SW 1271 (cell line): ENCODE measurements around the gene ST6GALNAC1.
"Not testable (repeated sequence)": the region's sequence is repeated elsewhere in the genome, so short reads cannot be mapped to it uniquely, and the experiment has no call there.

Source experiments
- DNase-seq, 2 experiments: peaks; one replicate each; lab custom pipeline; 2025; lab: John Stamatoyannopoulos, UW

Gene ST6GALNAC1

DNA sequence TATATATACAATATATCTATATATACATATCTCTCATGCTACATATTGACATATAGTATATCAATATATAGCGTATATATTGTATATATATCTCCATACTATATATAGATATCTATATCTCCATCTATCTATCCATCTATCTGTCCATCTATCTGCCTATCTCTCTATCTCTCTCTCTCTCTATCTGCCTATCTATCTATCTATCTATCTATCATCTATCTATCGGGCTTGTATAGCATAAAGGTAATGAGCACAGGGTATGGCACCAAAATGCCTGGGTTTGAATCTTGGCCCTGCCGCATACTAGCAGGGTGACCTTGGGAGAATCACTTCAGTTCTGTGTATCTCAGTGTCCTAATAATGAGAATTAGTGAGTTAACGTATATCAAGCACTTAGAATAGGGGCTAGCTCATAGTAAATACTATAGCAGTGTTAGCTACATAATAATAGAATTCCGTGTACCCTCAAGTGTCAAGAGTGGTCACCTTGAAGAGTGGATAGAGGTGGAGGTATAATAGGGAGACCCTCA lies 1.5 kb downstream of the ST6GALNAC1 start:
- no peak for DNase-seq

DNA sequence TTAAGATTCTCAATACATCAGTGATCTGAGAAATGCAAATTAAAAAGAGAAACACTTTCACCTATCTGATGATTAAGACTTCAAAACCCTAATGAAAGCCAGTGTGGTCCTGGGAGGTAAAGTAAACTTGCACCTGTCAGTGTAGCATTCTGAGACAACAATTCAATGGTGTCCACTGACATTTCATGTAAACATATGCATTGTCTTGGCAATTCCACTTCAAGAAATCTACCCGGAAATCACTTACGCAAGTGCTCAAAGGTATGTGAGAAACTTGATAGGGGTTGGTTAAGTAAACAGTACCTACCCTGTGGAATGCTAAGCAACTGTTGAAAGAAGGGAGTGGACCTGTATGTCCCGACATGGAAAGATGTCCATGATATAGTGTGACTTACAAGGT lies 2.1 kb downstream of the ST6GALNAC1 start:
- DNase-seq: peak in 1 of 2 experiments; percentile 7

DNA sequence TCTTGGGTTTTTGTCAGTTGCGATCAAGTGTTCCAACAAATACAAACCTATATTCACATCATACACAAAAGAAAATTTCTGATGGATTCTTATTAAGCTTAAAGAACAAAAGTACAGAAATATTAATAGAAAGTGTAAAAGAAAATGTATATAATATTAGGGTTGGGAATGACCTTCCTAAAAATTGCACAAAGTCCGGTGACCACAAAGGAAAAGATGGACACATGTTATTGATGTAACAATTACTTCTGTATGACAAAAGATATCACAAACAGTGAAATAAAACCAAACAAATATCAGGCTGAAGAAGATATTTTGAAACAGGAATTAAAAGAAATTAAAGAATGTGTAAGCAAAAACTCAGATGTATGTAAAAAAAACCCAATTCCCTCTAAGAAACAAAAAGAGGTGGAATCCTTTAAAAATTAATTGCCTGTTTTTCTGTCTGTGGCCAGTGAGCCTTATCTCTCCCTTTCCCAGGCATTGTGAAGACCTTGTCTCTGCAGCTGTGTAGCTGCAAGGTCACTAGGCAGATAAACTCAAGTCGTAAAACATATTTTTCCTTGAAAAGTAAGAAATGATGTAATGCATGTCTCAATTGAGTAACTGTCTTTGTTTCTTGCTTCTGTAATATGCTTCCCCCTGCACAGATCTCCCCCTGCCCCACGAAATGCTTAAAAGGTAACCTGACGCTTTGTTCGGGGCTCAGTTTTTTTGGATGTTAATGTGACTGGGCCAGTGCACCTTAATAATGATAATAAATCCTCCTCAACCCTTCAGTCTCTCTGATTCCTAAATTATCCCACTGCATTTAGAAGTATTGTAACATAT lies 2.8 kb downstream of the ST6GALNAC1 start:
- no peak for DNase-seq

DNA sequence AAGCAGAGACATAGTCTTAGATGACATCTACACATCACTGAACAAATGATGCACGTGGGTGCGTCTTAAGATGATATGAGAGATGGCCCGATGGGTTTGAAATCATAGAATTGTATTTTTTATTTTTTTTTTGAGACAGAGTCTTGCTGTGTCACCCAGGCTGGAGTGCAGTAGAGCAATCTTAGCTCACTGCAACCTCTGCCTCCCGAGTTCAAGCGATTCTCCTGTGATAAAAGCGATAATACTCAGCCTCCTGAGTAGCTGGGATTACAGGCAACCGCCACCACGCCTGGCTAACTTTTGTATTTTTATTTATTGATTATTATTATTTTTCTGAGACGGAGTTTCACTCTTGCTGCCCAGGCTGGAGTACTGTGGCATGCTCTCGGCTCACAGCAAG lies 5.3 kb downstream of the ST6GALNAC1 start:
- no peak for DNase-seq

DNA sequence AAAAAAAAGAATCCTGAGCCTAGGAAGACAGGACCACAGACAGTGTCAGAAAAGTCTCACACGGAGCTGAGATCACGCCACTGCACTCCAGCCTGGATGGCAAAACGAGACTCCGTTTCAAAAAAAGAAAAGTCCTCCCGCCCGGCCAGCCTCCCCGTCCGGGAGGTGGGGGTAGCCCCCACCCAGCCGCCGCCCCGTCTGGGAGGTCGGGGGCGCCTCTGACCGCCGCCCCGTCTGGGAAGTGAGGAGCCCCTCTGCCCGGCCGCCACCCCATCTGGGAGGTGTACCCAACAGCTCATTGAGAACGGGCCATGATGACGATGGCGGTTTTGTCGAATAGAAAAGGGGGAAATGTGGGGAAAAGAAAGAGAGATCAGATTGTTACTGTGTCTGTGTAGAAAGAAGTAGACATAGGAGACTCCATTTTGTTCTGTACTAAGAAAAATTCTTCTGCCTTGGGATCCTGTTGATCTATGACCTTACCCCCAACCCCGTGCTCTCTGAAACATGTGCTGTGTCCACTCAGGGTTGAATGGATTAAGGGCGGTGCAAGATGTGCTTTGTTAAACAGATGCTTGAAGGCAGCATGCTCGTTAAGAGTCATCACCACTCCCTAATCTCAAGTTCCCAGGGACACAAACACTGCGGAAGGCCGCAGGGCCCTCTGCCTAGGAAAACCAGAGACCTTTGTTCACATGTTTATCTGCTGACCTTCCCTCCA lies 6.9 kb downstream of the ST6GALNAC1 start:
- DNase-seq: not testable (repeated sequence)

DNA sequence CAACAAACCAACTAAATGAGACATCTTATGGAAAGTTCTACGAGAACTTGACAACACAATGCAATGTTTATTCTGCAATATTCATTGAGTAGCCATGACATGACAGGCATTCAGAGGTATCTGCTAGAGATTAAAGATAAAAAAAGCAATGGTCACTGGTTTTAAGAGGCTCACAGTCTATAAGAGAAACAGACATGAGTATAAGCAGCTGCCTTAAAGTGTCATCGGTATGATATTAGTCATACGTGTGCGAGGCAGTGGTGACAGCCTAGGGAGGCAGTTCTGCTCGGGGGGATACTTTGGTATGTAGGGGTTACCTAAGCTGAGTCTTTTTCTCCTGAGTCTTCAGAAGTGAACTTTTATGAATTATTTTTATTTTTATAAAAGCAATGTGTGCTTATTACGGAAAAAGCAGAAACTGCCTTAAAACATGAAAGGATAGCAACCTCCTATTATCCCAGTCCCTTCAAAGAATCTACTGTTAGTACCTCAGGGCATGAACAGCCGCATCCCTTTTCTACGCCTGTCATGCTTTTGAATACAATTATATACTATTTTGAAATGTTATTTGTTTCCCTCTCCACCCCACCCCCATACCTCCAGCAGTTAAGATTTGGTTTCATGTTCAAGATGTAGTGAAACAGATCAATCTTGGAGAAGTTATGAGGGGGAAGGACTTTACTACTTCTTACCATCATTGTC lies 7.7 kb downstream of the ST6GALNAC1 start:
- DNase-seq: no peak

DNA sequence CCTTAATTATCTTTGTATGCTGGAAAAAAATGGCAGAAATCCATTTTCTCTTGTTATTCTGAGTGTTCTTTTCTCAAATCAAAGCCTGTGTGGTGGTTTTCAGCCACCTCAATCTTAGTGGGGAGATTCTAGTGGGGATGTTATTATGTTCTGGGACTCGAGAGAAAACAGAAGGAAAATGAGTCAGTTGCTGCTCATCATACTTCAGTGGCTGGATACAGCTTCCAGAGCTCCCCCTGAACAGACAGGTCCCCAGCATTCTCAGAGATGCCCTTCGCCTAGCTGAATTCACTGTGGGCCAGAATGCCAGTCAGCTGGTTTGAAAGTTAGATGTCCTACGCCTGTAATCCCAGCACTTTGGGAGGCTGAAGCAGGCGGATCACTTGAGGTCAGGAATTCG lies 8.5 kb downstream of the ST6GALNAC1 start:
- DNase-seq: no peak

GRCh38 chr17:76633628-76634328 lies 9.8 kb downstream of the ST6GALNAC1 start:
- no peak for DNase-seq

- DNase-seq: no peak
Measured at GRCh38 chr17:76631821-76632565, 11.6 kb downstream of the ST6GALNAC1 start.

DNA sequence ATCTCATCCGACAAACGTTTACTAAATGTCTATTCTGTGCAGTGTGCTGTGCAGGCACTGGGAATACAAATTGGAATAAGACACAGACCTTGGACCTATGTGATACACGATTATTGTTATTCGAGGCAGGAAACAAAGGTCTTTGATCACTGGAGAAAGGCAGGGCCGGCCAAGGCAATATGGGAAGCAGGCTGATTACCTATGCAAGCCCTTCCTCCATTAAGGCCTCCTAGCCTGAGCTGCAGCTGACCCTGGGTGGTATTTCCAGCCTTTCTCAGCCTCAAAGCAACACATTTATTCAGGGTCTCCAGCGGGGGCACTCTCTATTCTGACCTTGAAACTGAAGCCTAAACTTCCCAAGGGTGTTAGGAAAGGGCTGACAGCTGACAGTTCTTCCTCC lies 13.4 kb downstream of the ST6GALNAC1 start:
- DNase-seq: no peak

- DNase-seq: no peak
Measured at GRCh38 chr17:76627510-76627909, 16.0 kb downstream of the ST6GALNAC1 start.

GRCh38 chr17:76626442-76626841 lies 17.1 kb downstream of the ST6GALNAC1 start:
- no peak for DNase-seq

- no peak for DNase-seq
Measured at GRCh38 chr17:76625496-76625895, 18.1 kb downstream of the ST6GALNAC1 start.

GRCh38 chr17:76623271-76624146 lies 20.0 kb downstream of the ST6GALNAC1 start:
- peak; percentile 22 to 57 for DNase-seq

DNA sequence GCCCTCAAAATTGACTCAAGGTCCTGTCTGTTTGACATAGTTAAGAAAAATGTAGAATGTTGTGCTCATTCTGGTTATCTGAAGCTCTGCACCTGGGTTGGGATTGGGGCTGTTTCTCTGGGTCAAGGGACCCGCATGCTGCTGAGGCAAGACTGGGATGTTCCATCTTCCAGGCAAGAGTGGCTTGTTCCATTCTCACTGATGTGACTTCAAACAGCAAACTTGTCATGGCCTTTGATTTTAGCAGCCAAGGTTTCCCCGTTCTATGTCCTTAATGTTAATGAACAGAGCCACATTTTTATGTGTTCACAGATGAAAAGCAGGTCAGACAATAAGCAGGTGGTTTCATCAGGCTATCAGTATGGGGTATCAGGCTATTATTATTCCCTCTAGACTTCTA lies 25.7 kb downstream of the ST6GALNAC1 start:
- DNase-seq: no peak

DNA sequence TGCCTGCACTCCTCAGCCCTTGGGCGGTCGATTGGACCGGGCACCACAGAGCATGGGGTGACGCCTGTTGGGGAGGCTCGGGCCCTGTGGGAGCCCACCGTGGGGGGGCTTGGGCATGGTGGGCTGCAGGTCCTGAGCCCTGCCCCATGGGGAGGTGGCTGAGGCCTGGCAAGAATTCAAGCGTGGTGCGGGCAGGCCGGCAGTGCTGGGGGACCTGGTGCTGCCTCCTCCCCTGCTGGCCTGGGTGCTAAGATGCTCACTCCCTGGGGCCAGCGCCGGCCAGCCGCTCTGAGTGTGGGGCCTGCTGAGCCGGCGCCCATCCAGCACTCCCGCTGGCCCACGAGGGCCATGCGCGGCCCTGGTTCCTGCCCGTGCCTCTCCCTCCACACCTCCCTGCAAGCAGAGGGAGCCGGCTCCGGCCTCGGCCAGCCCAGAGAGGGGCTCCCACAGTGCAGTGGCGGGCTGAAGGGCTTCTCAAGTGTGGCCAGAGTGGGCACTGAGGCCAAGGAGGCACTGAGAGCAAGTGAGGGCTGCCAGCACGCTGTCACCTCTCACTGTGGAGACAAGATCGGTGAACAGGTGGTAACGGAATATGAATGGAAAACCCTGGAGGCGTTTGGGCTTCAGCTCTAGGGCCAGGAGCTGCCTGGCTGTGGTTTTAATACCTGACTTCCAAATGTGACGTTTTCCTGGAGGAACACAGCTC lies 28.5 kb downstream of the ST6GALNAC1 start:
- no peak for DNase-seq

DNA sequence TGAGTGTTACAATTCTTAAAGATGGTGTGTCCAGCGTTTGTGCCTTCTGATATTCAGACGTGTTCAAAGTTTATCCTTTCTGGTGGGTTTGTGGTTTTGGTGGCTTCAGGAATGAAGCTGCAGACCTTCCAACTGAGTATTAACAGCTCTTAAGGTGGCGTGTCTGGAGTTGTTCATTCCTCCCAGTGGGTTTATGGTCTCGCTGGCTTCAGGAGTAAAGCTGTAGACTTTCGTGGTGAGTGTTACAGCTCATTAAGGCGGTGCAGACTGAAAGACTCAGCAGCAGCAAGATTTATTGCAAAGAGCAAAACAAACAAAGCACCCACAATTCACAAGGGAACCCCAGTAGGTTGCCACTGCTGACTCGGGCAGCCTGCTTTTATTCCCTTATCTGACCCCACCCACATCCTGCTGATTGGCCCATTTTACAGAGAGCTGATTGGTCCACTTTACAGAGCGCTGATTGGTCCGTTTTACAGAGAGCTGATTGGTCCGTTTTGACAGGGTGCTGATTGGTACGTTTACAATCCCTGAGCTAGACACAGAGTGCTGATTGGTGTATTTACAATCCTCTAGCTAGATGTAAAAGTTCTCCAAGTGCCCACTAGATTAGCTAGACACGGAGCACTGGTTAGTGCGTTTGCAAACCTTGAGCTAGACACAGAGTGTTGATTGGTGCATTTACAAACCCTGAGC lies 29.3 kb downstream of the ST6GALNAC1 start:
- not testable (repeated sequence) for DNase-seq

DNA sequence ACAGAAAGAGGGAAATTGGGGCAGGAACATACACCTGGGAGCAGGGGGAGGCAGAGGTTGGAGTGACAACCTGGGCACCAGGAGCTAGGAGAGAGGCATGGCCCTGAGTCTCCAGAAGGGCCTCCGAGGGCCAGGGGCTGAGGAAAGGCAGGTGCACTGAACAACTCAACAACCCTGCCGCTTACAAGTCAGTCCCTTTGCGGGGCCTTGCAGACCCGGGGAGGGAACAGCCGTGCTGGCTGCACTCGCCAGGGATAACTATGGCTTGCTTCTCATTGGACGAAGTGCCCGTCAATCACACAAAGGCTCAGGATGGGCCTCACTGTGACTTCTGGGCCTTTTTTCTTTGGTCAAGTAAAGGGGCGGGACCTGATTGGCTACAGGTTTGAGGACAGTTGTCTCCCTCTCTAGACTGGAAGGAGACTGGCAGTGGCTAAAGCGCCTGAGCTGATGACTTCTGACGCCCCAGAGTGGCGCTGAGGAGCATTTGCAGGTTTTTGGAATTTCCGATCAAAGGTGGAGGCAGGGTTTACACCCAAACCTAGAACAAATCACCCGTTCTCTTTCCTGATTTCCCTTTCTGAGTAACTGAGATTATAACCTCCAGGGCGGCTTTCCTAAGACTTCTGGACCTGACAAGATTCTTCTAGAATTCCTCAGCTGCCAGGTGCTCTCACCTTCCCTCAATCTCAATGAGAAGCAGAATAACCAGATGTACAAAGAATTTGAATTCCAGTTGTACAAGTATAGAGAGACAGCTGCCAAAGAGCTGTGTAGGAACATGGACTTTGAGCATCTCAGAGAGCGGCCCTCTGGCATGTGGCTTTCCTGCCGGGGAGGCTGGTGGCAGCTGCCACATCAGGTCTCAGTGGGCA lies 30.3 kb downstream of the ST6GALNAC1 start:
- no peak for DNase-seq
